A549 treated with Mapracorat at 1 μM for 4 hours (cell line): Measurements from ENCODE around the gene OR8I2. TPM values are rescaled to one million over a fixed set of nuclear protein-coding genes. Genes with fewer than 3 reads are reported as not detected.

Experiments
- total RNA-seq: library from RNA; stranded (reverse); fragments of 200-300 nt; extraction: Qiagen RNA extraction; gene quantifications from 5 replicates; pipeline ENCODE4 v1.2.3, GENCODE V29; 2022

OR8I2 gene
- not detected in 5 replicates for total RNA-seq

GRCh38 chr11:56093008-56093407 lies at the start of gene OR8I2:
Gene OR8I2 (plus strand): TSS chr11:56093308. CDS start chr11:56093308, 0 bp downstream.

DNA sequence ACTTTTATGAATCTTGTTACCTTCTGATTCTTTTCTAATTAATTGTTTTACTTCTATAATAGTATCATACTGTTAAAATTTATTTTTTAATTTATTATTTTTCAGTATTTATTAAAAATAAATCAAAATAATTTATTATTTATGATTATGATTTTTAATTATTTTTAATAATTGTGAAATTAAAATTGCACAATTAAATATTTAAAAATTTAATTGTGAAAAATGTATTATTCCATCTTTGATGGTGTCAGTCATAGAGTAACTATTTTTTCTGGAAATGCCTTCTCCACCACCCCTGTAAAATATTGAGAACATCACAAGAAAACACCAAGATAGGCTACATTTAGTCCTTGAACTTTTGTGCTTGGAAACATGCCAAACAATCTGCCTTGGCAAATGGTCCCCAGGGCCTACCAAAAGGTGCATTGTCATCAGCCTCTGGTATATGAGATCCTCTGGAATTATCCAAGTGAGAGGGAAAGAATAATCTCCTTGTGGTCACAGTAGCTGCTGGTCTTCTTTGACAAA lies 10.2 kb downstream of the OR8I2 start, which contains the start of gene OR8H2:
TSS of gene OR8H2 (plus strand) at position 478 of the 528 bp plus-strand sequence. CDS start 1,356 bp downstream, outside the sequence.

DNA sequence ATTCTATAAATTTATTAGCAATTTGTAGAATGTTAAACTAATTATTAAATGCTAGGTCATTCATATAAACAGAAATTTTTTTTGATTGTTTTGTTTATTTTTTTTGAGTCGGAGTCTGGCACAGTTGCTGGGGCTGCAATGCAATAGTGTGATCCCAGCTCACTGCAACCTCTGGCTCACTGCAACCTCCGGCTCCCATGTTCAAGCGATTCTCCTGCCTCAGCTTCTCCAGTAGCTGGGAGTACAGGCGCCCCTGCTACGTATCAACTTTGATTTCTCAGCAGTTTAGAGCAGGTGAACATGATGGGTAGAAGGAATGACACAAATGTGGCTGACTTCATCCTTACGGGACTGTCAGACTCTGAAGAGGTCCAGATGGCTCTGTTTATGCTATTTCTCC lies 29.0 kb downstream of the OR8I2 start, which contains the start of gene OR8H3:
TSS of gene OR8H3 (plus strand) at position 301 of the 400 bp plus-strand sequence. CDS start at position 301, 0 bp downstream.

DNA sequence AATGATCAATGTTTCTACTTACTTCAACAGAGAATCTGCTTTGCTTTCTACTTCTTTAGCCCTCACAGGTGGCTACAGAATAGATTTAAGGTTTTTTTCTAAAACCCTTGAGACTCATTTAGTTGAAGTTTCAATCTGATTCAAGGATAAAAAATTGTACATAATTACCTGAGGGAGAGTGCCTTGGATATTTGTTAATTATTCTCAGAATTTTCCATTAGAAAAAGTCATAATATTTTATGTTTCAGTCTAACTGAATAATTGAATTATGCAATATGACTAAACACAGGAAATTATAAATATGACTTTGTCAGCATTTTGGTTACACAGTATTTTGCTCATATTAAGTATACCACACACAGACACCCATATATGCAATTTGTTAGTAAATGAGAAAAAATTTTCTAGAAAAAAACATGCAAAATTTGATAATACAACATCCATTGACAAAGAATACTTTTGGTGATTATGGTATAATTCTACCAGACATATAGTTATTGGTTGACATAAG lies 47.1 kb downstream of the OR8I2 start, which contains the start of gene OR8J3:
TSS of gene OR8J3 (minus strand) at position 51 of the 511 bp plus-strand sequence. CDS start 2,483 bp downstream, outside the sequence.

Other genes starting within 250 kb of the OR8I2 start
- gene TRIM51, start 210.0 kb upstream of the OR8I2 start, total RNA-seq: not detected in 5 replicates
- not detected in 5 replicates for gene OR5W2, start 178.7 kb upstream of the OR8I2 start, total RNA-seq
- gene OR5I1, start 156.9 kb upstream of the OR8I2 start, total RNA-seq: not detected in 5 replicates
- gene OR10AG1, start 123.4 kb upstream of the OR8I2 start, total RNA-seq: not detected in 5 replicates
- not detected in 5 replicates for gene OR5F1, start 98.7 kb upstream of the OR8I2 start, total RNA-seq
- gene OR5AS1, start 65.7 kb upstream of the OR8I2 start, total RNA-seq: not detected in 5 replicates
- not detected in 5 replicates for gene OR8H2, start 10.4 kb downstream of the OR8I2 start, total RNA-seq
- gene OR8H3, start 29.1 kb downstream of the OR8I2 start, total RNA-seq: not detected in 5 replicates
- gene OR8J3, start 46.9 kb downstream of the OR8I2 start, total RNA-seq: not detected in 5 replicates
- gene OR8K5, start 67.0 kb downstream of the OR8I2 start, total RNA-seq: not detected in 5 replicates
- not detected in 5 replicates for gene OR5J2, start 83.3 kb downstream of the OR8I2 start, total RNA-seq
- gene OR5T2, start 140.9 kb downstream of the OR8I2 start, total RNA-seq: not detected in 5 replicates
- gene OR5T3, start 158.9 kb downstream of the OR8I2 start, total RNA-seq: not detected in 5 replicates
- gene OR5T1, start 180.8 kb downstream of the OR8I2 start, total RNA-seq: not detected in 5 replicates
- not detected in 5 replicates for gene OR8H1, start 198.9 kb downstream of the OR8I2 start, total RNA-seq
- not detected in 5 replicates for gene OR8K3, start 221.8 kb downstream of the OR8I2 start, total RNA-seq